RWPE2 (cell line): ENCODE measurements around the gene ZNF641.

Experiments used
- ATAC-seq: fragments of 200-7000 bp; cut with Tn5 transposase; 3 replicates; pipeline ENCODE4 v1.9.1; 2021; ENCODE audit warnings: low read depth
- DNase-seq: peaks from one replicate; pipeline ENCODE4 v3.0.0-alpha.2; 2020; ENCODE audit warnings: low spot score
- H3K27ac ChIP-seq: fragments of 450-650 bp; 2 replicates; pipeline ENCODE4 v1.5.1; 2017; ENCODE audit warnings: mild to moderate bottlenecking; ENCODE audit not compliant: poor library complexity, severe bottlenecking
- H3K27me3 ChIP-seq: fragments of 250-450 bp; sonication (Bioruptor Pico); 2 replicates; pipeline ENCODE4 v1.5.1; 2021; ENCODE audit warnings: mild to moderate bottlenecking, moderate library complexity; ENCODE audit not compliant: insufficient read depth, poor library complexity, severe bottlenecking
- H3K36me3 ChIP-seq: fragments of 250-450 bp; sonication (Bioruptor Pico); 2 replicates; pipeline ENCODE4 v1.5.1; 2020; ENCODE audit warnings: low read depth, mild to moderate bottlenecking, moderate library complexity
- H3K4me1 ChIP-seq: fragments of 250-450 bp; sonication (Bioruptor Pico); 2 replicates; pipeline ENCODE4 v1.5.1; 2021; ENCODE audit warnings: mild to moderate bottlenecking, moderate library complexity; ENCODE audit not compliant: insufficient read depth, poor library complexity, severe bottlenecking
- H3K4me3 ChIP-seq: fragments of 250-450 bp; sonication (Bioruptor Pico); 2 replicates; pipeline ENCODE4 v1.5.1; 2021; ENCODE audit warnings: mild to moderate bottlenecking, moderate library complexity; ENCODE audit not compliant: severe bottlenecking
- H3K9me3 ChIP-seq: fragments of 250-450 bp; sonication (Bioruptor Pico); 2 replicates; pipeline ENCODE4 v1.5.1; 2021; ENCODE audit warnings: mild to moderate bottlenecking, moderate library complexity; ENCODE audit not compliant: severe bottlenecking
- TF ChIP-seq, protein P1 (sequence below): fragments of 450-650 bp; IDR thresholded peaks from one replicate; pipeline ENCODE4 v1.5.1; 2017; ENCODE audit warnings: mild to moderate bottlenecking, moderate library complexity; ENCODE audit not compliant: poor library complexity, severe bottlenecking

Gene ZNF641

GRCh38 chr12:48350249-48351021 is at the start of gene ZNF641:
ZNF641 (minus strand) TSS chr12:48350919; CDS start chr12:48348090, 2,829 bp downstream.
- H3K27ac ChIP-seq, result peak within 1 kb of the TSS; percentile 77
- peaks cover 22% of the 10 kb centered on the region for H3K36me3 ChIP-seq
- no peaks in the 10 kb centered on the region for H3K9me3 ChIP-seq
- H3K27me3 ChIP-seq, result no peaks in the 10 kb centered on the region
- peak within 1 kb of the TSS; percentile 97 for H3K4me3 ChIP-seq
- DNase-seq, result peak; percentile 61
- H3K4me1 ChIP-seq, result peaks cover 4% of the 10 kb centered on the region
- TF ChIP-seq, protein P1, sequence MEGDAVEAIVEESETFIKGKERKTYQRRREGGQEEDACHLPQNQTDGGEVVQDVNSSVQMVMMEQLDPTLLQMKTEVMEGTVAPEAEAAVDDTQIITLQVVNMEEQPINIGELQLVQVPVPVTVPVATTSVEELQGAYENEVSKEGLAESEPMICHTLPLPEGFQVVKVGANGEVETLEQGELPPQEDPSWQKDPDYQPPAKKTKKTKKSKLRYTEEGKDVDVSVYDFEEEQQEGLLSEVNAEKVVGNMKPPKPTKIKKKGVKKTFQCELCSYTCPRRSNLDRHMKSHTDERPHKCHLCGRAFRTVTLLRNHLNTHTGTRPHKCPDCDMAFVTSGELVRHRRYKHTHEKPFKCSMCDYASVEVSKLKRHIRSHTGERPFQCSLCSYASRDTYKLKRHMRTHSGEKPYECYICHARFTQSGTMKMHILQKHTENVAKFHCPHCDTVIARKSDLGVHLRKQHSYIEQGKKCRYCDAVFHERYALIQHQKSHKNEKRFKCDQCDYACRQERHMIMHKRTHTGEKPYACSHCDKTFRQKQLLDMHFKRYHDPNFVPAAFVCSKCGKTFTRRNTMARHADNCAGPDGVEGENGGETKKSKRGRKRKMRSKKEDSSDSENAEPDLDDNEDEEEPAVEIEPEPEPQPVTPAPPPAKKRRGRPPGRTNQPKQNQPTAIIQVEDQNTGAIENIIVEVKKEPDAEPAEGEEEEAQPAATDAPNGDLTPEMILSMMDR, result no peak
- peak; percentile 82 for ATAC-seq

- ATAC-seq (no peak), DNase-seq (no peak)
- Histone ChIP-seq H3K36me3 (no peaks in the 10 kb centered on the region), H3K4me1 (no peaks in the 10 kb centered on the region), H3K4me3 (no peak overlapping the region), H3K9me3 (no peaks in the 10 kb centered on the region), H3K27me3 (peaks cover 11% of the 10 kb centered on the region), H3K27ac (no peak overlapping the region)
- TF ChIP-seq, protein P1, result no peak
Measured at GRCh38 chr12:48390026-48390425, 39.3 kb upstream of the ZNF641 start.

DNA sequence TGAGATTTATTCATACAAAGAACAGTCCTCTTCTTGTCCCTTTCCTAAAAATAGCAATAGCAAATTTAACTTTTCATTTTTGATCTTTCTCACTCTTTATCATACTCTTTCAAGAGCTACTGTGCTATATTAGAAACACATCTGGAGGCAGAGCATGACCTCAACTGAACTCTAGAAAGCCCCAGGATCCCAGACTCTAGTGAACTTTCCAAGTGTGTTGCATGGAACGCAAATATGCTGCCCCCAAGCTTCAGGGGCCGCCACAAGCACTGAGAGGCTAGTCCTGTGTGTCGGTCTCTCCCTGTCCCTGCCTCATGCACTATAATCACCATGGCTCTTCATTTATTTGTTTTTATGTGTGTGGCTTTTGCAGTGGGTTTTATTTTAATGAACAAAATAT is 38.7 kb upstream of the ZNF641 start:
- Histone ChIP-seq H3K27ac (no peak overlapping the region), H3K27me3 (peaks cover 11% of the 10 kb centered on the region), H3K4me3 (no peak overlapping the region), H3K9me3 (no peaks in the 10 kb centered on the region), H3K4me1 (no peaks in the 10 kb centered on the region), H3K36me3 (no peaks in the 10 kb centered on the region)
- DNase-seq (no peak), ATAC-seq (no peak)
- TF ChIP-seq, protein P1, result no peak

- ATAC-seq (no peak; the same call in 2 of the 3 replicates), DNase-seq (no peak)
Measured at GRCh38 chr12:48388938-48389337, 38.2 kb upstream of the ZNF641 start.

More at GRCh38 chr12:48388938-48389337, 38.2 kb upstream of the ZNF641 start:
- TF ChIP-seq, protein P1, result no peak
- H3K4me3 ChIP-seq, result no peak overlapping the region
- no peak overlapping the region for H3K27ac ChIP-seq
- no peaks in the 10 kb centered on the region for H3K36me3 ChIP-seq
- peaks cover 7% of the 10 kb centered on the region for H3K27me3 ChIP-seq
- no peaks in the 10 kb centered on the region for H3K4me1 ChIP-seq
- H3K9me3 ChIP-seq, result no peaks in the 10 kb centered on the region
